Ammon's horn (tissue), 1 donor: ENCODE measurements around the gene TRIM9.
"Not testable (repeated sequence)": the region's sequence is repeated elsewhere in the genome, so short reads cannot be mapped to it uniquely, and the experiment has no call there.

Experiments used
- DNase-seq: peaks from one replicate; pipeline ENCODE4 v3.0.0-alpha.2; 2016; ENCODE audit warnings: low spot score

TRIM9 gene

GRCh38 chr14:50964683-50965390 lies 130.1 kb downstream of the TRIM9 start:
- DNase-seq, result peak; percentile 65

- no peak for DNase-seq
Measured at GRCh38 chr14:50963919-50964318, 131.0 kb downstream of the TRIM9 start.

- DNase-seq, result no peak
Measured at GRCh38 chr14:50961605-50962221, 133.2 kb downstream of the TRIM9 start.

GRCh38 chr14:50957296-50957695 lies 137.6 kb downstream of the TRIM9 start:
- DNase-seq, result peak; percentile 18

GRCh38 chr14:50956421-50956820 lies 138.5 kb downstream of the TRIM9 start:
- DNase-seq, result not testable (repeated sequence)

- peak; percentile 51 for DNase-seq
Measured at GRCh38 chr14:50955373-50956043, 139.4 kb downstream of the TRIM9 start.

GRCh38 chr14:50954811-50955372 lies 140.0 kb downstream of the TRIM9 start:
- peak; percentile 85 for DNase-seq

- no peak for DNase-seq
Measured at GRCh38 chr14:50953502-50953901, 141.4 kb downstream of the TRIM9 start.

GRCh38 chr14:50951032-50951431 lies 143.9 kb downstream of the TRIM9 start:
- DNase-seq, result no peak

- no peak for DNase-seq
Measured at GRCh38 chr14:50948205-50948604, 146.7 kb downstream of the TRIM9 start.

- peak; percentile 30 for DNase-seq
Measured at GRCh38 chr14:50947446-50947845, 147.5 kb downstream of the TRIM9 start.

- DNase-seq, result no peak
Measured at GRCh38 chr14:50946234-50946935, 148.5 kb downstream of the TRIM9 start.

- peak; percentile 34 for DNase-seq
Measured at GRCh38 chr14:50944647-50945413, 150.1 kb downstream of the TRIM9 start.

- peak; percentile 45 for DNase-seq
Measured at GRCh38 chr14:50943943-50944646, 150.8 kb downstream of the TRIM9 start, which contains the start of gene PYGL. Gene PYGL (minus strand): TSS chr14:50944483. CDS start chr14:50944403, 80 bp downstream.

- no peak for DNase-seq
Measured at GRCh38 chr14:50943261-50943942, 151.5 kb downstream of the TRIM9 start.

- DNase-seq, result not testable (repeated sequence)
Measured at GRCh38 chr14:50941638-50942037, 153.3 kb downstream of the TRIM9 start.

- DNase-seq, result no peak
Measured at GRCh38 chr14:50941151-50941550, 153.8 kb downstream of the TRIM9 start.

GRCh38 chr14:50937800-50938199 lies 157.1 kb downstream of the TRIM9 start:
- DNase-seq, result no peak

- DNase-seq, result no peak
Measured at GRCh38 chr14:50937325-50937724, 157.6 kb downstream of the TRIM9 start.

GRCh38 chr14:50936882-50937281 lies 158.0 kb downstream of the TRIM9 start:
- DNase-seq, result no peak
